WI38 (cell line): Measurements from ENCODE around the gene WDR3.
"Not testable (repeated sequence)": the region's sequence is repeated elsewhere in the genome, so short reads cannot be mapped to it uniquely, and the experiment has no call there.

Experiments used
- H3K4me3 ChIP-seq: 2 replicates; pipeline ENCODE4 v1.5.1; 2011; ENCODE audit warnings: low read depth, mild to moderate bottlenecking, control low read depth, low read length
- TF ChIP-seq, protein P1 (sequence below): IDR thresholded peaks from 2 replicates; pipeline ENCODE4 v1.5.1; 2012; ENCODE audit warnings: low read depth, mild to moderate bottlenecking, control low read depth, low read length

WDR3 gene

GRCh38 chr1:117921991-117922390, 7.5 kb upstream of the WDR3 start:
- TF ChIP-seq, protein P1, sequence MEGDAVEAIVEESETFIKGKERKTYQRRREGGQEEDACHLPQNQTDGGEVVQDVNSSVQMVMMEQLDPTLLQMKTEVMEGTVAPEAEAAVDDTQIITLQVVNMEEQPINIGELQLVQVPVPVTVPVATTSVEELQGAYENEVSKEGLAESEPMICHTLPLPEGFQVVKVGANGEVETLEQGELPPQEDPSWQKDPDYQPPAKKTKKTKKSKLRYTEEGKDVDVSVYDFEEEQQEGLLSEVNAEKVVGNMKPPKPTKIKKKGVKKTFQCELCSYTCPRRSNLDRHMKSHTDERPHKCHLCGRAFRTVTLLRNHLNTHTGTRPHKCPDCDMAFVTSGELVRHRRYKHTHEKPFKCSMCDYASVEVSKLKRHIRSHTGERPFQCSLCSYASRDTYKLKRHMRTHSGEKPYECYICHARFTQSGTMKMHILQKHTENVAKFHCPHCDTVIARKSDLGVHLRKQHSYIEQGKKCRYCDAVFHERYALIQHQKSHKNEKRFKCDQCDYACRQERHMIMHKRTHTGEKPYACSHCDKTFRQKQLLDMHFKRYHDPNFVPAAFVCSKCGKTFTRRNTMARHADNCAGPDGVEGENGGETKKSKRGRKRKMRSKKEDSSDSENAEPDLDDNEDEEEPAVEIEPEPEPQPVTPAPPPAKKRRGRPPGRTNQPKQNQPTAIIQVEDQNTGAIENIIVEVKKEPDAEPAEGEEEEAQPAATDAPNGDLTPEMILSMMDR, result no peak
- H3K4me3 ChIP-seq, result no peak overlapping the region

- not testable (repeated sequence) for H3K4me3 ChIP-seq
These were observed 6.8 kb upstream of the WDR3 start for GRCh38 chr1:117922717-117923116.

GRCh38 chr1:117925981-117926380, 3.6 kb upstream of the WDR3 start:
- TF ChIP-seq, protein P1, result no peak
- H3K4me3 ChIP-seq, result no peak overlapping the region

DNA sequence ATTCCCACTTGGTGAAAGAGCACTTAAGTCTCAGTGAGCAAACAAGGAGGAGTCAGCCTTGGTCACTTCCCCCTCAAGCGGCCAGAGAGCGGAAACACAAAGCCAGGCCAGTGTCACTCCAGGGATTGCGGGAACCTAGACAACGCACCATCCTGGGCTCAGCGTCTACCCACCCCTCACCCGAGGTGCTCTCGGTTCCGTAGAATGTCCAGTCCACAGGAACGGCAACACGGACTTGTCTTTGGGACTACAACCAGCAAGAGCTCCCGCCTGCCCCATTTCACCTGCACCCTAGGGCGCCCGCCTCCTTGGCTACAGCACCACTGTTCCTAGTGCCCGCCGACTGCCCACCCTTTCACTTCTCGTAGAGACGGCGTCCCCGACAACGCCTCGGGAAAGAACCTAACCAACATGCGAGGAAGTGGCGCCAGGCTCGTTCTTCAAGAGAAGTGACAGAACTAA, 627 bp upstream of the WDR3 start:
- TF ChIP-seq, protein P1, result peak; percentile 24; the same call in 1 of the 2 replicates

GRCh38 chr1:117930173-117930447, 571 bp downstream of the WDR3 start:
- TF ChIP-seq, protein P1, result no peak
- peak overlapping the region; percentile 98 for H3K4me3 ChIP-seq

More for the DNA sequence above, 627 bp upstream of the WDR3 start:
- peak overlapping the region; percentile 98 for H3K4me3 ChIP-seq

GRCh38 chr1:117930484-117930883, 945 bp downstream of the WDR3 start:
- H3K4me3 ChIP-seq, result peak overlapping the region; percentile 98
- TF ChIP-seq, protein P1, result no peak

DNA sequence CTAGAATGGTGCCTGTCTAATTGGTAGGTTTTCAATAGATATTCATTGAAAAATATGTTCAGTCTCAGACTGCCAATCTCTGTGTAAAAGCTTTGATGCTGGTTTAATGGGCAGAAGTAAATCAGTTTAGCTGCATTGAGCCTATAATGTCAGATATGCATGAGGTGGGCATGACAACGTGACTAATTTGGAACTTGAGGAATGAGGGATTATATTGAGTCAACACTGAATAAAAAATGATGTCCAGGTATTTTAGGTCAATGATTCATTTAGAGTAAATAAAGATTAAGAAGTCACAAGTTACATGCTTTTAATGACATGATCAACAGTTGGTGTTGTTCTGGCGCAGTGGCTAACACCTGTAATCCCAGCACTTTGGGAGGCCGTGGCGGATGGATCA, 3.0 kb downstream of the WDR3 start:
- no peak overlapping the region for H3K4me3 ChIP-seq
- TF ChIP-seq, protein P1, result no peak

DNA sequence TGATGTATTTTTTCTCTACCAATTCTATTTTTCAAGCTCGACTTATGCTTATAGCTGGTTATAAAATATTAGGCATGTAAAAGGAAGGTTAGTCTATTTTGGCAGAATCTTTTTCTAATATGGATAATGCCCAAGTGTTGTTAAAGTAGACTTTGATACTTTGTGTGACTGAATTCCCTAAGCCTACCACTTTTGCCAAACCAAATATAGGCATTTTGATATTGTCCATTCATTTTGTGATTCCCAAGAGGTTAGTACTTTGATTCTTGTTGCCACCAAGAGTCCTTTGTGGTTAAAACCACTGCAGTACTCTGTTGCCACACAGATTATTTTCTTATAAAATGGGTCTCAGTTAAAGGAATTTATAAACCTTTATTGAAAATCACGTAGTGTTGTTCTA, 4.2 kb downstream of the WDR3 start:
- H3K4me3 ChIP-seq, result no peak overlapping the region

More for the DNA sequence above, 4.2 kb downstream of the WDR3 start:
- TF ChIP-seq, protein P1, result no peak
